DND-41 (cell line): ENCODE results near the gene PSEN2.

ENCODE experiments used
- ATAC-seq: fragments of 200-7000 bp; cut with Tn5 transposase; 3 replicates; pipeline ENCODE4 v1.9.1; 2021; ENCODE audit warnings: low read depth; ENCODE audit not compliant: insufficient read depth
- DNase-seq: peaks from one replicate; pipeline ENCODE4 v3.0.0-alpha.2; 2020
- H2AFZ ChIP-seq: 2 replicates; pipeline ENCODE4 v1.6.0; 2012; ENCODE audit warnings: low read depth, low read length
- H3K27ac ChIP-seq: 2 replicates; pipeline ENCODE4 v1.5.1; 2012; ENCODE audit warnings: low read length, inconsistent platforms
- H3K27me3 ChIP-seq: fragments of 200-600 bp; sonication (generic); 2 replicates; pipeline ENCODE4 v1.6.0; 2012; ENCODE audit warnings: low read length, mild to moderate bottlenecking, inconsistent platforms; ENCODE audit not compliant: insufficient read depth, poor library complexity
- H3K36me3 ChIP-seq: 2 replicates; pipeline ENCODE4 v1.5.1; 2012; ENCODE audit warnings: low read length, inconsistent platforms; ENCODE audit not compliant: insufficient read depth
- H3K4me1 ChIP-seq: 2 replicates; pipeline ENCODE4 v1.5.1; 2012; ENCODE audit warnings: mild to moderate bottlenecking, low read length; ENCODE audit not compliant: insufficient read depth
- H3K4me2 ChIP-seq: 2 replicates; pipeline ENCODE4 v1.6.0; 2012; ENCODE audit warnings: mild to moderate bottlenecking, moderate library complexity, low read length, inconsistent platforms; ENCODE audit not compliant: insufficient read depth
- H3K4me3 ChIP-seq, 2 experiments: fragments of 200-600 bp in 1 of 2; shearing (Covaris generic) in 1 of 2; 2 replicates each; pipeline ENCODE4 v1.5.1; 2012 to 2016; ENCODE audit warnings: inconsistent platforms in 2 of 2, low read length in 2 of 2, mild to moderate bottlenecking in 2 of 2, low read depth in 1 of 2, moderate library complexity in 1 of 2
- H3K79me2 ChIP-seq: 2 replicates; pipeline ENCODE4 v1.6.0; 2012; ENCODE audit warnings: low read length, inconsistent platforms; ENCODE audit not compliant: insufficient read depth
- H3K9ac ChIP-seq: 2 replicates; pipeline ENCODE4 v1.6.0; 2012; ENCODE audit warnings: low read depth, mild to moderate bottlenecking, inconsistent platforms, low read length, moderate library complexity
- H3K9me3 ChIP-seq: 2 replicates; pipeline ENCODE4 v1.5.1; 2012; ENCODE audit warnings: low read length, moderate library complexity, mild to moderate bottlenecking, inconsistent platforms; ENCODE audit not compliant: insufficient read depth, severe bottlenecking
- H4K20me1 ChIP-seq: 2 replicates; pipeline ENCODE4 v1.6.0; 2012; ENCODE audit warnings: low read length; ENCODE audit not compliant: insufficient read depth
- EZH2 ChIP-seq: IDR thresholded peaks from 3 replicates; pipeline ENCODE4 v1.6.1; 2012; ENCODE audit warnings: borderline replicate concordance, low read depth, mild to moderate bottlenecking, moderate library complexity, low read length, inconsistent platforms; ENCODE audit not compliant: severe bottlenecking
- TF ChIP-seq, protein P1 (sequence below): IDR thresholded peaks from 2 replicates; pipeline ENCODE4 v1.5.1; 2012; ENCODE audit warnings: borderline replicate concordance, low read length, moderate library complexity, mild to moderate bottlenecking; ENCODE audit not compliant: poor library complexity, severe bottlenecking; ENCODE audit errors: extremely low read depth

The PSEN2 gene

DNA sequence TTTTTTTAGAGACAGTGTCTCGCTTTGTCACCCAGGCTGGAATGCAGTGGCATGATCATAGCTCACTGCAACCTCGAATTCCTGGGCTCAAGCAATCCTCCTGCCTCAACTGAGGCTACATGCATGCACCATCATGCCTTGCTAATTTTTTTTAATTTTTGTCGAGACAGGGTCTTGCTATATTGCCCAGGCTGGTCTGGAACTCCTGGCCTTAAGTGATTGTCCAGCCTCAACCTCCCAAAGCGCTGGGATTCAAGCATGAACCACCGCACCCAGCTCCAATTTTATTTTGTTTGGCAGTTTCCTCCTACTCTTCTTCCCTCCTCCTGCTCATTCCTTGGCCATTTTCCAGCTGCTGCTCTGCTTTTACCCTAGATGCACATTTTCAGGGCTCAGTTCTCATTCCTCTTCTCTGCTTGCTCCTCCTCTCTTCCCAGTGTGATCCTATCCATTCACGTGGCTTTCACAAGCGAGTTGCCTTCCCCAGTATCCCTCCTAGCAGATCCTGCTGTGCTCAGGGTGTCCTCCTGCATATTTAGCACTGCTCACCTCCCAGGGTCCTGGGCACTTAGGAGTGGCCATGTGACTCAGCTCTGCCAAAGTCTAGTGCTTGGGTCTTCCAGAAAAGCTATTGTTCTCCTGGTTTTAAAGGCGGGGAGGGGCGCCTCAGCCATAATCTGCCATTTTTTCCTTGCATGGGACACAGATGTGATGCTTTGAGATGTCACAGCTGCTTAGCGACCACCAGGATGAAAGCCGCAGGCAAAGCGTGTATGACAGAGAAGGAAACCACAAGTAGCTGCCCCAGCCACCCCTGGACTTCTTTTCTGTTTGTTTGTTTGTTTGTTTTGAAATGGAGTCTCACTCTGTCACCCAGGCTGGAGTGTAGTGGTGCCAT lies 33.7 kb downstream of the PSEN2 start:
- no peak overlapping the region for H3K27ac ChIP-seq
- no peaks in the 10 kb centered on the region for H3K36me3 ChIP-seq
- DNase-seq (no peak), ATAC-seq (no peak)
- no peak overlapping the region for H2AFZ ChIP-seq
- H3K9me3 ChIP-seq, result no peaks in the 10 kb centered on the region
- H3K4me2 ChIP-seq, result no peak overlapping the region
- no peak overlapping the region for H3K9ac ChIP-seq
- TF ChIP-seq, protein P1, sequence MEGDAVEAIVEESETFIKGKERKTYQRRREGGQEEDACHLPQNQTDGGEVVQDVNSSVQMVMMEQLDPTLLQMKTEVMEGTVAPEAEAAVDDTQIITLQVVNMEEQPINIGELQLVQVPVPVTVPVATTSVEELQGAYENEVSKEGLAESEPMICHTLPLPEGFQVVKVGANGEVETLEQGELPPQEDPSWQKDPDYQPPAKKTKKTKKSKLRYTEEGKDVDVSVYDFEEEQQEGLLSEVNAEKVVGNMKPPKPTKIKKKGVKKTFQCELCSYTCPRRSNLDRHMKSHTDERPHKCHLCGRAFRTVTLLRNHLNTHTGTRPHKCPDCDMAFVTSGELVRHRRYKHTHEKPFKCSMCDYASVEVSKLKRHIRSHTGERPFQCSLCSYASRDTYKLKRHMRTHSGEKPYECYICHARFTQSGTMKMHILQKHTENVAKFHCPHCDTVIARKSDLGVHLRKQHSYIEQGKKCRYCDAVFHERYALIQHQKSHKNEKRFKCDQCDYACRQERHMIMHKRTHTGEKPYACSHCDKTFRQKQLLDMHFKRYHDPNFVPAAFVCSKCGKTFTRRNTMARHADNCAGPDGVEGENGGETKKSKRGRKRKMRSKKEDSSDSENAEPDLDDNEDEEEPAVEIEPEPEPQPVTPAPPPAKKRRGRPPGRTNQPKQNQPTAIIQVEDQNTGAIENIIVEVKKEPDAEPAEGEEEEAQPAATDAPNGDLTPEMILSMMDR, result no peak
- no peak for TF ChIP-seq EZH2
- no peaks in the 10 kb centered on the region for H3K4me1 ChIP-seq
- no peak overlapping the region for H3K4me3 ChIP-seq
- H3K79me2 ChIP-seq, result no peaks in the 10 kb centered on the region
- H3K27me3 ChIP-seq, result peaks cover 11% of the 10 kb centered on the region
- H4K20me1 ChIP-seq, result no peaks in the 10 kb centered on the region; the same call in 1 of the 2 replicates

- Histone ChIP-seq H3K9ac (no peak overlapping the region), H3K36me3 (no peaks in the 10 kb centered on the region), H3K4me2 (no peak overlapping the region), H3K4me3 (no peak overlapping the region), H3K27me3 (peaks cover 11% of the 10 kb centered on the region), H3K79me2 (no peaks in the 10 kb centered on the region), H3K9me3 (no peaks in the 10 kb centered on the region), H3K4me1 (no peaks in the 10 kb centered on the region), H4K20me1 (no peaks in the 10 kb centered on the region; the same call in 1 of the 2 replicates), H3K27ac (no peak overlapping the region), H2AFZ (no peak overlapping the region)
- no peak for TF ChIP-seq EZH2
- TF ChIP-seq, protein P1, result no peak
- DNase-seq, result no peak
- ATAC-seq, result no peak
Measured at GRCh38 chr1:226904772-226905171, 34.4 kb downstream of the PSEN2 start.

GRCh38 chr1:226908419-226908818 lies 38.0 kb downstream of the PSEN2 start:
- DNase-seq, result no peak
- TF ChIP-seq EZH2, result no peak
- TF ChIP-seq, protein P1, result no peak

More at GRCh38 chr1:226908419-226908818, 38.0 kb downstream of the PSEN2 start:
- Histone ChIP-seq H3K4me1 (no peaks in the 10 kb centered on the region), H3K9ac (no peak overlapping the region), H2AFZ (no peak overlapping the region), H3K4me3 (no peak overlapping the region), H3K79me2 (no peaks in the 10 kb centered on the region), H3K9me3 (no peaks in the 10 kb centered on the region), H4K20me1 (no peaks in the 10 kb centered on the region), H3K4me2 (no peak overlapping the region), H3K36me3 (no peaks in the 10 kb centered on the region), H3K27me3 (peaks cover 7% of the 10 kb centered on the region), H3K27ac (no peak overlapping the region)
- ATAC-seq, result no peak
